Endodermal cell (in vitro differentiated cells): ENCODE data around the gene KRT5. TPM values are rescaled to one million over a fixed set of nuclear protein-coding genes. Genes with fewer than 3 reads are reported as not detected.

Source experiments
- DNase-seq: peaks from one replicate; pipeline ENCODE4 v3.0.0-alpha.2; 2017
- H3K27ac ChIP-seq: 2 replicates; pipeline ENCODE4 v1.5.1; 2013; ENCODE audit warnings: mild to moderate bottlenecking, low read depth, low read length, moderate library complexity
- H3K27me3 ChIP-seq: 2 replicates; pipeline ENCODE4 v1.6.1; 2013; ENCODE audit warnings: mild to moderate bottlenecking, low read length, moderate library complexity; ENCODE audit not compliant: insufficient read depth, control insufficient read depth, poor library complexity, severe bottlenecking
- H3K36me3 ChIP-seq: 2 replicates; pipeline ENCODE4 v1.7.0; 2013; ENCODE audit warnings: mild to moderate bottlenecking, low read length, moderate library complexity; ENCODE audit not compliant: control insufficient read depth, insufficient read depth
- H3K4me1 ChIP-seq: one replicate; pipeline ENCODE4 v1.7.0; 2013; ENCODE audit warnings: low read length; ENCODE audit not compliant: control insufficient read depth, insufficient read depth
- H3K4me3 ChIP-seq: 2 replicates; pipeline ENCODE4 v1.5.1; 2013; ENCODE audit warnings: mild to moderate bottlenecking, low read length, moderate library complexity
- H3K9ac ChIP-seq: 2 replicates; pipeline ENCODE4 v1.6.1; 2013; ENCODE audit warnings: mild to moderate bottlenecking, low read length, moderate library complexity; ENCODE audit not compliant: poor library complexity, severe bottlenecking; ENCODE audit errors: extremely low read depth
- H3K9me3 ChIP-seq: 2 replicates; pipeline ENCODE4 v1.6.1; 2013; ENCODE audit warnings: mild to moderate bottlenecking, low read length, moderate library complexity; ENCODE audit not compliant: control insufficient read depth
- H3K27ac Mint-ChIP-seq: 2 replicates; pipeline ENCODE4 v1.8.0; 2020; ENCODE audit warnings: mixed read lengths
- H3K27me3 Mint-ChIP-seq: 2 replicates; pipeline ENCODE4 v1.8.0; 2021; ENCODE audit warnings: mild to moderate bottlenecking, mixed read lengths; ENCODE audit not compliant: insufficient read depth
- H3K36me3 Mint-ChIP-seq: 2 replicates; pipeline ENCODE4 v1.8.0; 2020; ENCODE audit warnings: low read depth, mixed read lengths
- H3K4me1 Mint-ChIP-seq: 2 replicates; pipeline ENCODE4 v1.8.0; 2020; ENCODE audit warnings: mixed read lengths
- H3K4me3 Mint-ChIP-seq: 2 replicates; pipeline ENCODE4 v1.8.0; 2020; ENCODE audit warnings: mild to moderate bottlenecking, moderate library complexity, mixed read lengths
- H3K9me3 Mint-ChIP-seq: 2 replicates; pipeline ENCODE4 v1.8.0; 2020; ENCODE audit warnings: mild to moderate bottlenecking, mixed read lengths
- WGBS, 2 experiments: methylation state at CpG; one replicate each; pipeline versions ENCODE4 v1.1.5 to v1.1.7; 2013; ENCODE audit warnings: missing lambda C conversion rate in 2 of 2, mixed read lengths in 1 of 2; ENCODE audit not compliant: insufficient coverage in 1 of 2, insufficient read length in 1 of 2; 5-methylcytosine and 5-hydroxymethylcytosine counted together
- total RNA-seq, 2 donors: library from RNA; stranded (reverse); fragmentation: NEBNext Ultra II Directional in 1 of 2; extraction: Animal tissue kit (Norgen Biotek cat#: 25700) in 1 of 2; gene quantifications; 2 replicates in 1 of 2; 3 replicates in 1 of 2; pipeline ENCODE4 v1.2.1, GENCODE V29; 2021
- TF ChIP-seq, protein P1 (sequence below): fragments of 200-600 bp; sonication (generic); conservative IDR thresholded peaks from 2 replicates; pipeline ENCODE4 v1.5.0; 2021; ENCODE audit warnings: antibody characterized with exemption, mild to moderate bottlenecking

KRT5 gene
- total RNA-seq, 2 donors from 2014 or later: not detected

DNA sequence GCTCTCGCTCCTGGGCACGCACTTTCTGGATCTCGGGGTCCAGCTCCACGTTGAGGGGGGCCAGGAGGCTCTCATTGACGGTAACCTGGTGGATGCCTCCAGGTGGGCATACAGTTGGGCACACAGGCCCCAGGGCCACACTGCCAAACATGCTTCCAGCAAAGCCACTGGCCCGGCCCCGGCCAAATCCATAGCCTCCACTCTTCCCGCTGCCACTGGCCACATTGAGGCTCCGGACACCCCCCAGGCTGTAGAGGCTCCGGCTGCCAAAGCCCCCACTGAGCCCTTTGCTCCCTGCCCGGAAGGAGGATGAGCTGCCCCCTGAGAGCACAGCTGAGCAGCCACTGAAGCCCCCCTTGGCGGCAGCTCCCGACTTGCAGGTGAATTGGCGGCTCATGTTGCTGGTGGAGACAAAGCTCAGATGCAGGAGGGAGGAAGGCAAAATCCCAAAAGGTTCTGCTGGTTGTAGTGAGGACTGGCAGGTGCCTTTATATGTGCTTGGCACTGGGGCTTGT lies 32.5 kb upstream of the KRT5 start, which contains the start of gene KRT71:
TSS of gene KRT71 (minus strand) at position 465 of the 515 bp plus-strand sequence. CDS start at position 397, 68 bp downstream.
- Mint-ChIP-seq H3K27me3 (peaks cover 11% of the 10 kb centered on the region), H3K27ac (no peak within 1 kb of the TSS), H3K4me3 (no peak within 1 kb of the TSS), H3K4me1 (peaks cover 21% of the 10 kb centered on the region), H3K36me3 (no peaks in the 10 kb centered on the region), H3K9me3 (no peaks in the 10 kb centered on the region)
- Histone ChIP-seq H3K27me3 (peaks cover 8% of the 10 kb centered on the region), H3K9me3 (no peaks in the 10 kb centered on the region), H3K9ac (no peak within 1 kb of the TSS), H3K4me3 (no peak within 1 kb of the TSS), H3K36me3 (no peaks in the 10 kb centered on the region), H3K27ac (no peak within 1 kb of the TSS), H3K4me1 (no peaks in the 10 kb centered on the region)
- no peak for DNase-seq
- WGBS, 2 experiments: 89 to 92% methylated on average over 11 to 14 of the region's 14 CpGs
- TF ChIP-seq, protein P1, sequence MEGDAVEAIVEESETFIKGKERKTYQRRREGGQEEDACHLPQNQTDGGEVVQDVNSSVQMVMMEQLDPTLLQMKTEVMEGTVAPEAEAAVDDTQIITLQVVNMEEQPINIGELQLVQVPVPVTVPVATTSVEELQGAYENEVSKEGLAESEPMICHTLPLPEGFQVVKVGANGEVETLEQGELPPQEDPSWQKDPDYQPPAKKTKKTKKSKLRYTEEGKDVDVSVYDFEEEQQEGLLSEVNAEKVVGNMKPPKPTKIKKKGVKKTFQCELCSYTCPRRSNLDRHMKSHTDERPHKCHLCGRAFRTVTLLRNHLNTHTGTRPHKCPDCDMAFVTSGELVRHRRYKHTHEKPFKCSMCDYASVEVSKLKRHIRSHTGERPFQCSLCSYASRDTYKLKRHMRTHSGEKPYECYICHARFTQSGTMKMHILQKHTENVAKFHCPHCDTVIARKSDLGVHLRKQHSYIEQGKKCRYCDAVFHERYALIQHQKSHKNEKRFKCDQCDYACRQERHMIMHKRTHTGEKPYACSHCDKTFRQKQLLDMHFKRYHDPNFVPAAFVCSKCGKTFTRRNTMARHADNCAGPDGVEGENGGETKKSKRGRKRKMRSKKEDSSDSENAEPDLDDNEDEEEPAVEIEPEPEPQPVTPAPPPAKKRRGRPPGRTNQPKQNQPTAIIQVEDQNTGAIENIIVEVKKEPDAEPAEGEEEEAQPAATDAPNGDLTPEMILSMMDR: no peak

DNA sequence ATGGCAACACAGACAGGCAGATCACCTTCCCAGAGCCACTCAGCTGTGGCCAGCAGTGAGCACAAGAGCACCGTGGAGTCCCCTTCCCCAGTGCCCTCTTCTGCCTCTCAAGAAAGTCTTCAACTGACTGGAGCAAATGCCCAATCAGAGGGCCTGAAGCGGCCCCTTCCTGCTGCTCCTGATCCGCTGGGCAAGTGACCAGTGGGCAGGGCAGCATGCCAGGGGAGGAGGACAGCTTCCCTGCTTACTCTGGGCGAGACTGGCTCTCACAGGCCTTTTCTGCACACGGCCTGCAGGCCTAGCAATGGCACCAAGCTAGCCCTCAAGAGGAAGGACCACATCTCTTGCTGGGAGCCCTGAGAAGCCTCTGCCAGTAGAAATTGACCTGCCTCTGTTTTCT lies 31.9 kb upstream of the KRT5 start:
- peaks cover 11% of the 10 kb centered on the region for H3K27me3 Mint-ChIP-seq
- TF ChIP-seq, protein P1: no peak
- Histone ChIP-seq H3K27ac (no peak overlapping the region), H3K36me3 (no peaks in the 10 kb centered on the region), H3K9me3 (no peaks in the 10 kb centered on the region), H3K4me3 (no peak overlapping the region), H3K4me1 (no peaks in the 10 kb centered on the region), H3K9ac (no peak overlapping the region), H3K27me3 (peaks cover 8% of the 10 kb centered on the region)
- no peaks in the 10 kb centered on the region for H3K9me3 Mint-ChIP-seq
- DNase-seq: no peak
- no peak overlapping the region for H3K4me3 Mint-ChIP-seq
- H3K27ac Mint-ChIP-seq: no peak overlapping the region
- 90 to 98% methylated on average over 5 of the region's 5 CpGs for WGBS, 2 experiments
- peaks cover 17% of the 10 kb centered on the region for H3K4me1 Mint-ChIP-seq
- no peaks in the 10 kb centered on the region for H3K36me3 Mint-ChIP-seq

DNA sequence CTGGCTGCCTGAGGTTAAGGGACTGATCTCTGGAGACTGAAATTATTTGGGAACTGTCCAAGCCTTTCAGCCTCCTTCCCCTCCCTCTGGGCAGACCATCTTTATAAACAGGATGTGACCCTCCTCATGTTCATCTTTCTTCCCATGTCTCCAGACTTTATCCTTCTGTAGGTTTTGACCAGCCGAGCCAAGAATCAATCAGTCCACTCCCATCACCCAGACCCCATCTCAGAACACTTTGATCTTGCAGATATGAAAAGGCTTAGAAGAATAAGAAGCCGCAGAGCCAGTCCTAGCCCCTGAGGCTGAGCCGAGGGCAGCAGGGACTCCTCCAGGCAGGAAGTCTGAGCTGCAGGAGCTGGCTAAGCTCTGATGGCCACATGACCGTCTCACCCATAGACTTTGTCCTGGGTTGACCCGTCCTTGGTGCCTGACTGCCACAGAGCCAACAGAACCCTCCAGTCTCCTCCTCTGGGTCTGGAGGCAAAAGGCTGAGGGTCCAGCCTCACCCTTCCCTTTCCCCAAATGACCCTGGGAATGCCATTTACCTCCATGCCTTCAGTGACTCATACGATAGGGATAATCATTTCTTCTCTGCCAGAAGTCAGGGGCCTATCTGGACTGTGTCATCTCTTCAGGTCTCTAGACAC lies 31.1 kb upstream of the KRT5 start:
- Histone ChIP-seq H3K27me3 (peaks cover 8% of the 10 kb centered on the region), H3K4me3 (no peak overlapping the region), H3K36me3 (no peaks in the 10 kb centered on the region), H3K9ac (no peak overlapping the region), H3K9me3 (no peaks in the 10 kb centered on the region), H3K4me1 (no peaks in the 10 kb centered on the region), H3K27ac (no peak overlapping the region)
- Mint-ChIP-seq H3K9me3 (no peaks in the 10 kb centered on the region), H3K27ac (no peak overlapping the region), H3K4me3 (no peak overlapping the region), H3K36me3 (no peaks in the 10 kb centered on the region), H3K4me1 (peaks cover 16% of the 10 kb centered on the region), H3K27me3 (peaks cover 11% of the 10 kb centered on the region)
- 64 to 81% methylated on average over 3 to 6 of the region's 6 CpGs for WGBS, 2 experiments
- TF ChIP-seq, protein P1: no peak
- DNase-seq: no peak
